ENCODE data around the gene TBP. TPM values are rescaled to one million over a fixed set of nuclear protein-coding genes. Genes with fewer than 3 reads are reported as not detected.
"Not testable (repeated sequence)": the region's sequence is repeated elsewhere in the genome, so short reads cannot be mapped to it uniquely, and the experiment has no call there.

TBP gene
- 8.8 TPM for total RNA-seq
- long read RNA-seq, partial matches to known transcripts, result 2 of 8 reads
- long read RNA-seq, other reads (novel, unspliced or antisense), result 1 of 8 reads

- intact Hi-C loops (cut with micrococcal nuclease), result no loop called here
- DNase-seq, result peak; percentile 97
- peak; percentile 97 for ATAC-seq
Observed at GRCh38 chr6:170554013-170554795, at the start of gene TBP. Gene TBP (plus strand): TSS chr6:170554369. CDS start chr6:170557030, 2,661 bp downstream.

GRCh38 chr6:170504479-170504878, 49.7 kb upstream of the TBP start:
- ATAC-seq (no peak), DNase-seq (no peak)
- intact Hi-C loops (cut with micrococcal nuclease), result no loop called here

DNA sequence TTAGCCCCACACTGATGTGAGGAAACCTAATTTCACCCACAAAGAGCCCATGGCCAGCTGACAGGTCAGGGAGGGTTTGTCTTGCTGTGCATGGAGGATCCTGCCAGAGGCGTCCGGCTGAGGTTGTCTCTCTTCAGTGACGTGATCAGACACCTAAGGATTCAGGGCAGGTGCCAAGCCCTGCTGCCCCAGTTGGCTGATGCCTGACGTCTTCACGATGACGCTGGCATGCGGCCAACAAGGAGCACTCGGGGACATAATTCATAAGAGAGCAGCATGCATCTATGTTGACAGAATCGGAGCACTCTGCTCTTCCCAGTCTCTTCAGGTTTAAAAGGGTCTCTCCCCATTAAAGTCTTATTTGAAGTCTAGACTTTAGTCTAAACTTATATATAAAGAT, 48.9 kb upstream of the TBP start:
- no peak for ATAC-seq
- intact Hi-C loops (cut with micrococcal nuclease), result no loop called here
- peak; percentile 49 for DNase-seq

- DNase-seq, result no peak
- no peak for ATAC-seq
- intact Hi-C loops (cut with micrococcal nuclease), result no loop called here
Observed at GRCh38 chr6:170506446-170506845, 47.7 kb upstream of the TBP start.

GRCh38 chr6:170507728-170508127, 46.4 kb upstream of the TBP start:
- intact Hi-C loops (cut with micrococcal nuclease); ATAC-seq; DNase-seq: not testable (repeated sequence)

GRCh38 chr6:170508275-170508674, 45.9 kb upstream of the TBP start:
- intact Hi-C loops (cut with micrococcal nuclease); ATAC-seq: not testable (repeated sequence)

DNA sequence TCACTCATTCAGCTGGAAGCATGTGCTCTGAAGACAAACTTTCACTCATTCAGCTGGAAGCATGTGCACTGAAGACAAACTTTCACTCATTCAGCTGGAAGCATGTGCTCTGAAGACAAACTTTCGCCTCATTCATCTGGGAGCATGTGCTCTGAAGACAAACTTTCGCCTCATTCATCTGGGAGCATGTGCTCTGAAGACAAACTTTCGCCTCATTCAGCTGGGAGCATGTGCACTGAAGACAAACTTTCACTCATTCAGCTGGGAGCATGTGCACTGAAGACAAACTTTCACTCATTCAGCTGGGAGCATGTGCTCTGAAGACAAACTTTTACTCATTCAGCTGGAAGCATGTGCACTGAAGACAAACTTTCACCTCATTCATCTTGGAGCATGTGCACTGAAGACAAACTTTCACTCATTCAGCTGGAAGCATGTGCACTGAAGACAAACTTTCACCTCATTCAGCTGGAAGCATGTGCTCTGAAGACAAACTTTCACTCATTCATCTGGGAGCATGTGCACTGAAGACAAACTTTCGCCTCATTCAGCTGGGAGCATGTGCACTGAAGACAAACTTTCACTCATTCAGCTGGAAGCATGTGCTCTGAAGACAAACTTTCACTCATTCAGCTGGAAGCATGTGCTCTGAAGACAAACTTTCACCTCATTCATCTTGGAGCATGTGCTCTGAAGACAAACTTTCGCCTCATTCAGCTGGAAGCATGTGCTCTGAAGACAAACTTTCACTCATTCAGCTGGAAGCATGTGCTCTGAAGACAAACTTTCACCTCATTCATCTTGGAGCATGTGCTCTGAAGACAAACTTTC, 45.1 kb upstream of the TBP start:
- intact Hi-C loops (cut with micrococcal nuclease); DNase-seq; ATAC-seq: not testable (repeated sequence)

More at GRCh38 chr6:170508275-170508674, 45.9 kb upstream of the TBP start:
- DNase-seq, result not testable (repeated sequence)

GRCh38 chr6:170509723-170510018, 44.5 kb upstream of the TBP start:
- intact Hi-C loops (cut with micrococcal nuclease), result no loop called here
- ATAC-seq, result no peak
- no peak for DNase-seq

- no peak for DNase-seq
- intact Hi-C loops (cut with micrococcal nuclease), result no loop called here
- no peak for ATAC-seq
Observed at GRCh38 chr6:170510631-170511030, 43.5 kb upstream of the TBP start.

DNA sequence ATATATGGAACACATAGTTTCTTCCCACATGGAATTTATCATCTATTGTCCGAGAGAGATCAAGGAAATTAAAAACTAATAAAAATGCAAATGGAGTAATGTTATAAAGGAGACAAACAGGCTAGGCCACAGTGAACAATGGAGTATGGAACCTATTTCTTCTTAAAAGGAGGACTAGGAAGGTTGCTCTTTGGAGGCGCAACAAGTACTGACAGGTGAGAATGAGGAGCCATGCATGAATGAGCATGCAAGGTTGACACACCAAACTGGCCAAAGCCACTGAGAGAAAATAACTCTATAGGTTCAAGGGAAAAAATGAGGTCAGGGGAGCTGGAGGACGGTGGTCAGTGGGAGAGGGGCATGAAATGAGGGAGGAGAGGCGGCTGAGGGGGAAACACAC, 41.9 kb upstream of the TBP start:
- intact Hi-C loops (cut with micrococcal nuclease), result no loop called here
- no peak for ATAC-seq
- no peak for DNase-seq

GRCh38 chr6:170514908-170515307, 39.3 kb upstream of the TBP start:
- DNase-seq (no peak), ATAC-seq (no peak)
- intact Hi-C loops (cut with micrococcal nuclease), result no loop called here

DNA sequence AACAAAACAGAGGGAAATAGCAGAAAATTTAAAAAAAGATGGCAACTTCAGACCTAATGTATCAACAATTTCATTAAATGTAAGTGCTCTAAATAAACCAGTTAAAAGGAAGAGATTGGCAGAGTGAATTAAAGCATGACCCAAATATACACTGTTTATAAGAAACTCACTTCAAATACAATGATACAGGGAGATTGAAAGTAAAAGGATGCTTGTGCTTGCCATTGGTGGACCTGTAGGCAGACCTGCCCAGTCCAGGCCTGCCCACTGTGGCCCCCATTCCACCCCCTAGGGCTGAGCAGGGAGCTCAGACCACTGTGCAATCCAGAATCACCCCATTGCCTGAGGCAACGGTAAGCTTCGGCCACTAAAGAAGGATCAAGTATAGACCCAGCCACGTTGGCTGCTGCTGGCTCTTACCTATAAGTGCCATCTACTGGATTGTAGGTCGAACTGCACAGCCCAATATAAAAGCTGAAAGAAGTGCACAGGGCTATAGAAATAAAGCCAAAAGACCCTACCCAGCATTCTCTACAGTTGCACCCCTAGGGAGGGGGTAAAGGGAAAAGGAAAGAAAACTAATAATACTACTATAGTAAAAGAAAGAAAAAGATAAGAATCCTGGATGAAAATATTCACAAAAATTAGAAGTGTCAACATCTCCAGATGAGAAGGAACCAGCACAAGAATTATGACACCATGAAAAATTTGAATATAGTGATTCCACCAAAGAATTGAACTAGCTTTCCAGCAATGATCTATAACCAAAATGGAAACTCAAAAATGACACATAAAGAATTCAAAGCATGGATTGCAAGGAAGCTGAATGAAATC, 37.2 kb upstream of the TBP start:
- intact Hi-C loops (cut with micrococcal nuclease), result no loop called here
- peak; percentile 73 for ATAC-seq
- peak; percentile 35 for DNase-seq

DNA sequence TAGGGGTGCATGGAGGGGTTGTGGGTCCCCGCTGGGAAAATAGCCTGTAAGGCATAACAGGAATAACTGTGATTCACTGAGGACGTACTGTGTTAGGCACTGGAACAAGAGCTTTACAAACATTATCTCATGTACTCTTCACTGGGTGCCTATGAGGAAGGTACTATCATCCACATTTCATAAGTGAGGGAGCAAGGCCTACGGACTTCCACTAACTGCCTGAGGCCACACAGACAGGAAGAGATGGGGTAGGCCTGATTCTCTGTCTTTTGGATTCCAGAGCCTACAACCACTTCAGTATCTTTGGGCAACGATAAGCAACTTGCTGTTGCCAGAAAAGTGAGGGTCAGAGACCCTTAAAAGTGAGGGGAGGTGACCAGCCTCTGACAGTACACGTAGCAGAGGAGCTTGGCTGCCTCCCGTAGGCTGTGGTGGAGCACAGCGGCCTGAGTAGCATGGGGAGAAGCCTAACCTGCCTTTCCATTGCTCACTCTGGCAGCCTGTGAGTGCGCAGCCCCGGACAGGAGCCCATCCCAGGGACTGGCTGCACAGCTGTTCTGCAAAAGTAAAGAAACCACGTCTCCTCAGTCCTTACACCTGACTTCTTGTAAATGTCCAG, 31.5 kb upstream of the TBP start:
- no peak for DNase-seq
- ATAC-seq, result peak; percentile 51
- intact Hi-C loops (cut with micrococcal nuclease), result loop anchor here (10.0 kb wide), 1 partner anchor 218 kb away; the partner anchor contains the start of gene FAM120B

- DNase-seq (no peak), ATAC-seq (peak; percentile 89)
- intact Hi-C loops (cut with micrococcal nuclease), result loop anchor here (10.0 kb wide), 1 partner anchor 219 kb away; the partner anchor contains the start of gene FAM120B
Observed at GRCh38 chr6:170523256-170524171, 30.7 kb upstream of the TBP start.

DNA sequence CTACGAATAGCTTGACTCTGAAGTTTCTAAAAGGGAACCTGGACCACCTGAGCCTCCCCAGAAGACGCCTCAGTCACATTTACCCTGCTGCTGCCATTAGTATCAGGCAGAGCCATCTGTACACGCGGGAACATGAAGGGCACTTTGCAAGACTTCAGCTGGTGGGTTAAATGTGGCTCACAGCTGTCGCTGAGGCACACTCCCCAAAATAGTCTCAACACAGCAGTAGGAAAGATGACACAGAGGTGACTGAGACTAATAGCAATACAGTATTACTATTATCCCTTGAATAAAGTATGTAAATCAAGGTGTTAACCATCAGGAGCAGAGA, 30.0 kb upstream of the TBP start:
- DNase-seq (no peak), ATAC-seq (peak; percentile 95)
- intact Hi-C loops (cut with micrococcal nuclease), result loop anchor here (10.0 kb wide), 1 partner anchor 219 kb away; the partner anchor contains the start of gene FAM120B

DNA sequence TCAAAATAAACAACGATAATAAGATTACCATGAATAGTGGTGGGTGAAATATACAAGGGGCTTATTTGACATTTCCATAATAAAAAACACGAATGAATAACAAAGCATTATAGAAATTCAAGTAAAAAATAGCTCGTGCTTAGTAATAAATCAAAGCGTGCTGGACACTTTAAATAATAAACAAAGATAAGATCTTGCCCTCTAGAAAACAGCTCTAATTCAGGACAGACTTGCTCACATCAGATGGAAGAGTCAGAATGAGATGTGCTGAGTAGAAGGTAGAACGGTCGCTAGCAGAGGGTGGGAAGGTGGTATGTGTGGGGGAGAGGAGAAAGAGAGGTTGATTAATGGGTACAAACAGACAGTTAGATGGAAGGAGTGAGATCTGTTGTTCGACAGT, 28.4 kb upstream of the TBP start:
- DNase-seq, result no peak
- intact Hi-C loops (cut with micrococcal nuclease), result loop anchor here (5.0 to 10.0 kb wide), 2 partner anchors 221 to 693 kb away; partner anchors contain the start of gene FAM120B

DNA sequence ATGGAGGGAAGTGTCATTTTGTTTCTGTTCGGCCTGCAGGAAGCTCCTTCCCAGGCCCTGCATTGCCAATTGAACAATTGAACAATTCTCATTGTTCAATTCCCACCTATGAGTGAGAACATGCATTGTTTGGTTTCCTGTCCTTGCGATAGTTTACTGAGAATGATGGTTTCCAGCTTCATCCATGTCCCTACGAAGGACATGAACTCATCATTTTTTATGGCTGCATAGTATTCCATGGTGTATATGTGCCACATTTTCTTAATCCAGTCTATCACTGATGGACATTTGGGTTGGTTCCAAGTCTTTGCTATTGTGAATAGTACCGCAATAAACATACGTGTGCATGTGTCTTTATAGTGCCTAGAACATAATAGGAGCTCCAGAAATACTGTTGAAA, 26.2 kb upstream of the TBP start:
- DNase-seq, ATAC-seq: not testable (repeated sequence)
- intact Hi-C loops (cut with micrococcal nuclease), result loop anchor here (5.0 to 10.0 kb wide), 2 partner anchors 223 to 696 kb away; partner anchors contain the start of gene FAM120B

More for the DNA sequence above, 28.4 kb upstream of the TBP start:
- no peak for ATAC-seq

Measured in left ventricle myocardium superior (tissue), 1 donor.